ENCODE data around the gene SPATA33.

- TF ChIP-seq, protein P1, sequence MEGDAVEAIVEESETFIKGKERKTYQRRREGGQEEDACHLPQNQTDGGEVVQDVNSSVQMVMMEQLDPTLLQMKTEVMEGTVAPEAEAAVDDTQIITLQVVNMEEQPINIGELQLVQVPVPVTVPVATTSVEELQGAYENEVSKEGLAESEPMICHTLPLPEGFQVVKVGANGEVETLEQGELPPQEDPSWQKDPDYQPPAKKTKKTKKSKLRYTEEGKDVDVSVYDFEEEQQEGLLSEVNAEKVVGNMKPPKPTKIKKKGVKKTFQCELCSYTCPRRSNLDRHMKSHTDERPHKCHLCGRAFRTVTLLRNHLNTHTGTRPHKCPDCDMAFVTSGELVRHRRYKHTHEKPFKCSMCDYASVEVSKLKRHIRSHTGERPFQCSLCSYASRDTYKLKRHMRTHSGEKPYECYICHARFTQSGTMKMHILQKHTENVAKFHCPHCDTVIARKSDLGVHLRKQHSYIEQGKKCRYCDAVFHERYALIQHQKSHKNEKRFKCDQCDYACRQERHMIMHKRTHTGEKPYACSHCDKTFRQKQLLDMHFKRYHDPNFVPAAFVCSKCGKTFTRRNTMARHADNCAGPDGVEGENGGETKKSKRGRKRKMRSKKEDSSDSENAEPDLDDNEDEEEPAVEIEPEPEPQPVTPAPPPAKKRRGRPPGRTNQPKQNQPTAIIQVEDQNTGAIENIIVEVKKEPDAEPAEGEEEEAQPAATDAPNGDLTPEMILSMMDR (conservative IDR thresholded peaks at IDR 0.05), result no peak
- no peak for TF ChIP-seq EZH2 (IDR thresholded peaks at IDR 0.05; ENCODE audit: low read depth)
These were observed 37.6 kb downstream of the SPATA33 start for GRCh38 chr16:89695086-89695874.

Data from PC-9 (cell line).